Measurements from ENCODE around the gene SPACA4.
A peak's percentile ranks its signal among the peaks of the same experiment; 100 is the strongest.
"Not testable (repeated sequence)": the region's sequence is repeated elsewhere in the genome, so short reads cannot be mapped to it uniquely, and the experiment has no call there.

Gene SPACA4

GRCh38 chr19:48628486-48629296, 22.1 kb downstream of the SPACA4 start:
- Histone ChIP-seq H3K9me3 (ENCODE audit: severe bottlenecking) (no peaks in the 10 kb centered on the region), H3K27ac (no peak overlapping the region), H3K36me3 (peaks cover 41% of the 10 kb centered on the region), H3K27me3 (ENCODE audit: insufficient read depth, low read depth, severe bottlenecking) (no peaks in the 10 kb centered on the region), H3K4me3 (ENCODE audit: low read depth, low read length) (no peak overlapping the region)
- TF ChIP-seq CTCF (IDR thresholded peaks at IDR 0.05; ENCODE audit: low read depth, low read length) = no peak
- DNase-seq = no peak

GRCh38 chr19:48629297-48629598, 22.7 kb downstream of the SPACA4 start:
- no peak overlapping the region for H3K27ac ChIP-seq
- DNase-seq = no peak
- no peak overlapping the region for H3K4me3 ChIP-seq (ENCODE audit: low read depth, low read length)

GRCh38 chr19:48629599-48630295, 23.2 kb downstream of the SPACA4 start:
- no peak overlapping the region for H3K4me3 ChIP-seq (ENCODE audit: low read depth, low read length)
- H3K27me3 ChIP-seq (ENCODE audit: insufficient read depth, low read depth, severe bottlenecking) = no peaks in the 10 kb centered on the region
- H3K9me3 ChIP-seq (ENCODE audit: severe bottlenecking) = no peaks in the 10 kb centered on the region
- no peak for TF ChIP-seq CTCF (IDR thresholded peaks at IDR 0.05; ENCODE audit: low read depth, low read length)
- no peak overlapping the region for H3K27ac ChIP-seq
- DNase-seq = no peak
- peaks cover 41% of the 10 kb centered on the region for H3K36me3 ChIP-seq

More at GRCh38 chr19:48629297-48629598, 22.7 kb downstream of the SPACA4 start:
- H3K27me3 ChIP-seq (ENCODE audit: insufficient read depth, low read depth, severe bottlenecking) = no peaks in the 10 kb centered on the region
- H3K36me3 ChIP-seq = peaks cover 41% of the 10 kb centered on the region
- TF ChIP-seq CTCF (IDR thresholded peaks at IDR 0.05; ENCODE audit: low read depth, low read length) = no peak
- H3K9me3 ChIP-seq (ENCODE audit: severe bottlenecking) = no peaks in the 10 kb centered on the region

GRCh38 chr19:48630296-48631063, 23.9 kb downstream of the SPACA4 start:
- H3K27ac ChIP-seq = no peak overlapping the region
- H3K36me3 ChIP-seq = peaks cover 41% of the 10 kb centered on the region
- no peaks in the 10 kb centered on the region for H3K9me3 ChIP-seq (ENCODE audit: severe bottlenecking)
- H3K4me3 ChIP-seq (ENCODE audit: low read depth, low read length) = no peak overlapping the region
- no peak for TF ChIP-seq CTCF (IDR thresholded peaks at IDR 0.05; ENCODE audit: low read depth, low read length)
- H3K27me3 ChIP-seq (ENCODE audit: insufficient read depth, low read depth, severe bottlenecking) = no peaks in the 10 kb centered on the region
- DNase-seq = no peak

GRCh38 chr19:48631225-48631624, 24.7 kb downstream of the SPACA4 start:
- no peaks in the 10 kb centered on the region for H3K9me3 ChIP-seq (ENCODE audit: severe bottlenecking)
- H3K4me3 ChIP-seq (ENCODE audit: low read depth, low read length) = no peak overlapping the region
- H3K27ac ChIP-seq = no peak overlapping the region
- no peak for TF ChIP-seq CTCF (IDR thresholded peaks at IDR 0.05; ENCODE audit: low read depth, low read length)
- peaks cover 36% of the 10 kb centered on the region for H3K36me3 ChIP-seq
- no peaks in the 10 kb centered on the region for H3K27me3 ChIP-seq (ENCODE audit: insufficient read depth, low read depth, severe bottlenecking)
- no peak for DNase-seq

GRCh38 chr19:48632286-48632685, 25.7 kb downstream of the SPACA4 start:
- Histone ChIP-seq H3K36me3 (peaks cover 33% of the 10 kb centered on the region), H3K27ac (peak overlapping the region; percentile 43)
- DNase-seq; H3K9me3 ChIP-seq (ENCODE audit: severe bottlenecking); H3K4me3 ChIP-seq (ENCODE audit: low read depth, low read length); H3K27me3 ChIP-seq (ENCODE audit: insufficient read depth, low read depth, severe bottlenecking): not testable (repeated sequence)
